ENCODE results near the gene SLC44A3.

The SLC44A3 gene

GRCh38 chr1:94903280-94904009, 83.3 kb downstream of the SLC44A3 start:
- ChIA-PET POLR2A (no interaction called here), CTCF (interaction anchor here (0.7 to 3.1 kb wide), 5 partner anchors 47 to 140 kb away, joined by 3 to 17 read pairs (median 5); no protein-coding TSS in a partner anchor)
- TF ChIP-seq OVOL3 (tag by site-specific recombination; IDR thresholded peaks at IDR 0.05): no peak
- 0 out of 2 replicates have a peak, but pooled peaks have one; percentile 16 for TF ChIP-seq PRDM1 (tag by site-specific recombination; IDR thresholded peaks at IDR 0.05)
- Histone ChIP-seq H3K4me1 (ENCODE audit: control insufficient read depth, insufficient read depth, low read length) (peaks cover 4% of the 10 kb centered on the region; the same call in 1 of the 2 replicates), H3K9me3 (ENCODE audit: control insufficient read depth, insufficient read depth, low read depth, low read length) (no peaks in the 10 kb centered on the region), H3K4me3 (ENCODE audit: low read depth, low read length) (no peak overlapping the region), H3K27ac (ENCODE audit: extremely low read depth, low read depth, low read length) (no peak overlapping the region), H3K36me3 (ENCODE audit: control insufficient read depth in 2 of 2, insufficient read depth in 1 of 2, low read length in 2 of 2) (peaks cover 13 to 31% of the 10 kb centered on the region in 2 experiments)

DNA sequence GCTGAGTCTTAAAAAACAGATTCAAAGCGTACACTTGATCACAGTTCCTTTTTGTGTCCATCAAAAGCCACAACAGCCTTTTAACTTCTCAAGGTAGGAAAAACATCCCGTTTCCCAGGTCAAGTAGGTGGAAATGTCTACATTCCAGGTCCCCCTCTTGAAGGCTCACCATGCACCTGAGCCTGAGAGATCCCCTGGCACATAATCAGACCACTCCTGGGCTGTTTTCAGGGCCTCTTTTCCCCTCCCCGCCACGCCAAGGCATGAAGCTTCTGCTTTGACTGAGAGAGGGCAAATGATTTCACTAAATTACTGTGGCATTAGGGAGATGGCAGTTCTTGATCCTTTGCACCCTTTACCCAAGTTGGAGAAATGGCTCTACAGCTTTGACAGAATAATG, 85.0 kb downstream of the SLC44A3 start:
- CTCF ChIA-PET: interaction anchor here (0.6 to 1.3 kb wide), 3 partner anchors 13 to 136 kb away, joined by 3 to 4 read pairs (median 3); no protein-coding TSS in a partner anchor
- POLR2A ChIA-PET: no interaction called here

DNA sequence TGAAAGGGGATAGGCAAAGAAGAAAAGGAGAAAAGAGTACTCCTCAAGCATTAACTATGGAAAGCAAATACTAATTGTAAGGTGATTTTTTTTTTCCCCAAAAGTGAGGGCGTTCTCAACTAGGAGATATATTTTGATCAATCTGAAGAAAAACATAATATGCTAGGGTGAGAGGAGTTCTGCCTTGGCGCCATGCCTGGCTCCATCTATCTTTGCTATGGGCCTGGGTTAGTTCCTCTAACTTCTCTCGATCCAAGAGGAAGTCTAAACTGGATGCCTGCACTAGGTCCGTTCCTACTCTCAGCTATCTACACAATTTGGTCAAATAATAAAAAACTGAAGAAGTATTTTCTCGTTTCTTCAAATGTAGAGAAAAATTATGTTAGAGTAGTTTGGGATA, 86.2 kb downstream of the SLC44A3 start:
- Histone ChIP-seq H3K27ac (ENCODE audit: extremely low read depth, low read depth, low read length) (no peak overlapping the region), H3K4me3 (ENCODE audit: low read depth, low read length) (no peak overlapping the region), H3K4me1 (ENCODE audit: control insufficient read depth, insufficient read depth, low read length) (peaks cover 12% of the 10 kb centered on the region; the same call in 1 of the 2 replicates), H3K36me3 (ENCODE audit: control insufficient read depth in 2 of 2, insufficient read depth in 1 of 2, low read length in 2 of 2) (peaks cover 6 to 8% of the 10 kb centered on the region in 2 experiments), H3K9me3 (ENCODE audit: control insufficient read depth, insufficient read depth, low read depth, low read length) (no peaks in the 10 kb centered on the region)
- ChIA-PET POLR2A (interaction anchor here (0.8 kb wide), 1 partner anchor 19 kb away, joined by 4 read pairs; no protein-coding TSS in a partner anchor), CTCF (interaction anchor here (1.3 to 2.8 kb wide), 2 partner anchors 51 to 135 kb away, joined by 3 to 11 read pairs; no protein-coding TSS in a partner anchor)
- TF ChIP-seq ZNF621 (tag by site-specific recombination; IDR thresholded peaks at IDR 0.05) (no peak), ZNF341 (tag by site-specific recombination; IDR thresholded peaks at IDR 0.05; ENCODE audit: low read depth) (no peak), ZFP3 (tag by site-specific recombination; IDR thresholded peaks at IDR 0.05; ENCODE audit: low read depth) (no peak), ZNF449 (tag by site-specific recombination; IDR thresholded peaks at IDR 0.05) (no peak), ZNF16 (tag by site-specific recombination; IDR thresholded peaks at IDR 0.05; ENCODE audit: low read depth) (no peak), ZNF596 (tag by site-specific recombination; IDR thresholded peaks at IDR 0.05) (no peak), ZNF174 (tag by site-specific recombination; IDR thresholded peaks at IDR 0.05) (no peak), WT1 (tag by site-specific recombination; IDR thresholded peaks at IDR 0.05) (no peak), ZNF416 (tag by site-specific recombination; IDR thresholded peaks at IDR 0.05) (no peak), PATZ1 (tag by site-specific recombination; IDR thresholded peaks at IDR 0.05) (no peak), ZNF366 (tag by site-specific recombination; conservative IDR thresholded peaks at IDR 0.05) (no peak), ZFP37 (tag by site-specific recombination; IDR thresholded peaks at IDR 0.05) (no peak), ZNF692 (tag by site-specific recombination; IDR thresholded peaks at IDR 0.05) (no peak)

More for the DNA sequence above, 85.0 kb downstream of the SLC44A3 start:
- H3K36me3 ChIP-seq (ENCODE audit: control insufficient read depth in 2 of 2, insufficient read depth in 1 of 2, low read length in 2 of 2): peaks cover 13 to 15% of the 10 kb centered on the region in 2 experiments
- no peak overlapping the region for H3K27ac ChIP-seq (ENCODE audit: extremely low read depth, low read depth, low read length)
- peaks cover 12% of the 10 kb centered on the region; the same call in 1 of the 2 replicates for H3K4me1 ChIP-seq (ENCODE audit: control insufficient read depth, insufficient read depth, low read length)
- no peak overlapping the region for H3K4me3 ChIP-seq (ENCODE audit: low read depth, low read length)
- TF ChIP-seq ZNF2 (tag by site-specific recombination; IDR thresholded peaks at IDR 0.05) (no peak), GFI1B (tag by site-specific recombination; IDR thresholded peaks at IDR 0.05) (no peak), ZNF704 (tag by site-specific recombination; IDR thresholded peaks at IDR 0.05) (no peak), ZNF114 (tag by site-specific recombination; IDR thresholded peaks at IDR 0.05) (no peak), SETDB1 (IDR thresholded peaks at IDR 0.05; ENCODE audit: insufficient read length, low read length) (no peak), ZNF132 (tag by site-specific recombination; IDR thresholded peaks at IDR 0.05; ENCODE audit: borderline replicate concordance) (no peak), ZNF214 (tag by site-specific recombination; IDR thresholded peaks at IDR 0.05; ENCODE audit: borderline replicate concordance) (no peak), ZNF558 (tag by site-specific recombination; IDR thresholded peaks at IDR 0.05) (no peak), ZNF792 (tag by site-specific recombination; IDR thresholded peaks at IDR 0.05) (no peak), ZNF362 (tag by site-specific recombination; IDR thresholded peaks at IDR 0.05) (no peak), ZNF768 (tag by site-specific recombination; IDR thresholded peaks at IDR 0.05) (no peak), RBAK (tag by site-specific recombination; IDR thresholded peaks at IDR 0.05) (no peak), KLF7 (tag by site-specific recombination; IDR thresholded peaks at IDR 0.05; ENCODE audit: borderline replicate concordance) (no peak), REPIN1 (tag by site-specific recombination; IDR thresholded peaks at IDR 0.05; ENCODE audit: low read depth) (no peak), ZNF610 (tag by site-specific recombination; IDR thresholded peaks at IDR 0.05; ENCODE audit: borderline replicate concordance) (no peak)
- H3K9me3 ChIP-seq (ENCODE audit: control insufficient read depth, insufficient read depth, low read depth, low read length): no peaks in the 10 kb centered on the region
